Common myeloid progenitor, CD34-positive (primary cell): ENCODE results near the gene TIMM10B.

Source experiments
- CTCF ChIA-PET: fragments of 350-600 bp; sonication (Branson Sonifier 250); formaldehyde crosslinking; loops from one replicate; lab custom pipeline; 2021; ENCODE audit warnings: antibody characterized with exemption; lab: Charles Lee
- POLR2A ChIA-PET: fragments of 350-600 bp; sonication (Branson Sonifier 250); formaldehyde crosslinking; loops from one replicate; lab custom pipeline; 2021; ENCODE audit warnings: antibody characterized with exemption; lab: Charles Lee
- DNase-seq, 3 donors: peaks; one replicate each; pipeline versions ENCODE4 v3.0.0 to v3.0.0-alpha.2; 2013
- H3K27ac ChIP-seq, 2 experiments: 1 replicate in 1 of 2; 2 replicates in 1 of 2; pipeline ENCODE4 v1.7.0; 2013; ENCODE audit warnings: inconsistent platforms in 2 of 2, low read length in 2 of 2, mild to moderate bottlenecking in 2 of 2, low read depth in 1 of 2, moderate library complexity in 1 of 2; ENCODE audit not compliant: severe bottlenecking in 2 of 2, insufficient read depth in 1 of 2, poor library complexity in 1 of 2
- H3K27me3 ChIP-seq, 5 experiments: replicated peaks in 2 of 5; 1 replicate in 3 of 5; 2 replicates in 2 of 5; pipeline versions ENCODE4 v1.6.1 to v1.7.0; 2013; ENCODE audit warnings: low read length in 4 of 5, mild to moderate bottlenecking in 2 of 5, moderate library complexity in 2 of 5, inconsistent platforms in 1 of 5; ENCODE audit not compliant: insufficient read depth in 5 of 5, control insufficient read depth in 4 of 5
- H3K36me3 ChIP-seq, 4 experiments: 1 replicate in 2 of 4; 2 replicates in 2 of 4; pipeline versions ENCODE4 v1.6.1 to v1.7.0; 2013; ENCODE audit warnings: low read length in 3 of 4, control low read depth in 1 of 4, mild to moderate bottlenecking in 1 of 4; ENCODE audit not compliant: control insufficient read depth in 4 of 4, insufficient read depth in 4 of 4
- H3K4me1 ChIP-seq, 4 experiments: 1 replicate in 3 of 4; 2 replicates in 1 of 4; pipeline versions ENCODE4 v1.6.1 to v1.7.1; 2013; ENCODE audit warnings: low read length in 3 of 4, mild to moderate bottlenecking in 3 of 4, control low read depth in 1 of 4, inconsistent platforms in 1 of 4, moderate library complexity in 1 of 4; ENCODE audit not compliant: control insufficient read depth in 4 of 4, insufficient read depth in 4 of 4; ENCODE audit errors: control extremely low read depth in 1 of 4
- H3K4me3 ChIP-seq, 7 experiments: 1 replicate in 4 of 7; 2 replicates in 3 of 7; pipeline versions ENCODE4 v1.5.1 to v1.7.0; 2013; ENCODE audit warnings: mild to moderate bottlenecking in 7 of 7, low read length in 6 of 7, moderate library complexity in 6 of 7, inconsistent platforms in 2 of 7, low read depth in 2 of 7, control low read depth in 1 of 7; ENCODE audit not compliant: insufficient read depth in 4 of 7, control insufficient read depth in 1 of 7; ENCODE audit errors: extremely low read depth in 1 of 7
- H3K9me3 ChIP-seq, 5 experiments: 1 replicate in 4 of 5; 2 replicates in 1 of 5; pipeline versions ENCODE4 v1.6.1 to v1.7.1; 2013; ENCODE audit warnings: low read length in 4 of 5, mild to moderate bottlenecking in 2 of 5, inconsistent platforms in 1 of 5, low read depth in 1 of 5, moderate library complexity in 1 of 5; ENCODE audit not compliant: control insufficient read depth in 4 of 5, insufficient read depth in 2 of 5; ENCODE audit errors: control extremely low read depth in 1 of 5
- WGBS: methylation state at CpG from one replicate; pipeline ENCODE4 v1.1.5; 2013; ENCODE audit not compliant: insufficient coverage; 5-methylcytosine and 5-hydroxymethylcytosine counted together

The TIMM10B gene

GRCh38 chr11:6476571-6476970 lies 4.7 kb upstream of the TIMM10B start:
- ChIA-PET CTCF (interaction anchor here (0.8 to 4.5 kb wide), 3 partner anchors 31 to 98 kb away, joined by 3 to 24 read pairs (median 3); no protein-coding TSS in a partner anchor), POLR2A (no interaction called here)
- Histone ChIP-seq H3K4me3 (no peak overlapping the region), H3K27me3 (no peaks in the 10 kb centered on the region), H3K36me3 (peaks cover 5 to 32% (median 19%) of the 10 kb centered on the region in 4 experiments), H3K27ac (no peak overlapping the region), H3K9me3 (no peaks in the 10 kb centered on the region), H3K4me1 (peaks cover 0 to 29% (median 26%) of the 10 kb centered on the region in 4 experiments)
- 96% methylated on average over 4 of the region's 4 CpGs for WGBS
- DNase-seq, result no peak

GRCh38 chr11:6480299-6480914 lies 894 bp upstream of the TIMM10B start:
- WGBS, result 84% methylated on average over 9 of the region's 9 CpGs
- H3K9me3 ChIP-seq, result no peaks in the 10 kb centered on the region
- no peaks in the 10 kb centered on the region for H3K27me3 ChIP-seq
- H3K36me3 ChIP-seq, result peaks cover 16 to 57% (median 36%) of the 10 kb centered on the region in 4 experiments
- ChIA-PET POLR2A (no interaction called here), CTCF (no interaction called here)
- H3K4me1 ChIP-seq, result peaks cover 6 to 23% (median 21%) of the 10 kb centered on the region in 4 experiments
- no peak for DNase-seq
- peak overlapping the region; percentile 41 to 92 (median 78) for H3K4me3 ChIP-seq
- H3K27ac ChIP-seq, result peak overlapping the region; percentile 91 to 96

- ChIA-PET CTCF (interaction anchor here (0.8 to 5.1 kb wide), 13 partner anchors 8 to 223 kb away, joined by 3 to 19 read pairs (median 4); partner anchors contain the start of genes DNHD1 and HPX), POLR2A (interaction anchor here (1.3 to 1.5 kb wide), 3 partner anchors 13 to 130 kb away, joined by 4 to 6 read pairs (median 5); partner anchors contain the start of gene TAF10)
- Histone ChIP-seq H3K36me3 (peaks cover 17 to 67% (median 39%) of the 10 kb centered on the region in 4 experiments), H3K27me3 (no peaks in the 10 kb centered on the region), H3K9me3 (no peaks in the 10 kb centered on the region), H3K4me3 (peak overlapping the region; percentile 41 to 92 (median 78)), H3K27ac (peak overlapping the region; percentile 91 to 96), H3K4me1 (peaks cover 6 to 23% (median 21%) of the 10 kb centered on the region in 4 experiments)
- WGBS, result 12% methylated on average over 10 of the region's 13 CpGs
- no peak for DNase-seq
Measured at GRCh38 chr11:6481924-6482275, 599 bp downstream of the TIMM10B start.

- H3K27me3 ChIP-seq, result no peaks in the 10 kb centered on the region
- POLR2A ChIA-PET, result interaction anchor here (1.3 to 1.5 kb wide), 2 partner anchors 14 to 80 kb away, joined by 5 to 6 read pairs; no protein-coding TSS in a partner anchor
- H3K27ac ChIP-seq, result peak overlapping the region; percentile 91 to 96
- CTCF ChIA-PET, result interaction anchor here (1.0 to 5.1 kb wide), 11 partner anchors 8 to 222 kb away, joined by 3 to 19 read pairs (median 5); partner anchors contain the start of gene DNHD1
- WGBS, result 93% methylated on average over 3 of the region's 4 CpGs
- H3K36me3 ChIP-seq, result peaks cover 12 to 67% (median 37%) of the 10 kb centered on the region in 4 experiments
- peaks cover 6 to 23% (median 21%) of the 10 kb centered on the region in 4 experiments for H3K4me1 ChIP-seq
- no peaks in the 10 kb centered on the region for H3K9me3 ChIP-seq
- peak in 1 of 3 donors; percentile 33 for DNase-seq
- peak overlapping the region in 6 of 7 experiments; percentile 41 to 92 (median 78) for H3K4me3 ChIP-seq
Measured at GRCh38 chr11:6482441-6482840, 1.1 kb downstream of the TIMM10B start.

- POLR2A ChIA-PET, result interaction anchor here (0.5 to 0.6 kb wide), 2 partner anchors 215 to 722 kb away, joined by 3 read pairs; a partner anchor contains a TSS
- Histone ChIP-seq H3K27ac (peak overlapping the region in 1 of 2 experiments; percentile 96), H3K36me3 (peaks cover 11 to 66% (median 36%) of the 10 kb centered on the region in 4 experiments), H3K9me3 (no peaks in the 10 kb centered on the region), H3K27me3 (no peaks in the 10 kb centered on the region), H3K4me3 (no peak overlapping the region), H3K4me1 (peaks cover 6 to 23% (median 21%) of the 10 kb centered on the region in 4 experiments)
- 95% methylated on average over 5 of the region's 6 CpGs for WGBS
- CTCF ChIA-PET, result interaction anchor here (1.3 to 5.1 kb wide), 8 partner anchors 9 to 222 kb away, joined by 3 to 19 read pairs (median 4); partner anchors contain the start of gene DNHD1
- DNase-seq, result no peak
Measured at GRCh38 chr11:6483015-6483414, 1.7 kb downstream of the TIMM10B start.

GRCh38 chr11:6485661-6486060 lies 4.4 kb downstream of the TIMM10B start:
- Histone ChIP-seq H3K27me3 (no peaks in the 10 kb centered on the region), H3K4me3 (no peak overlapping the region), H3K36me3 (peaks cover 11 to 64% (median 40%) of the 10 kb centered on the region in 4 experiments), H3K27ac (no peak overlapping the region), H3K9me3 (no peaks in the 10 kb centered on the region), H3K4me1 (peaks cover 6 to 15% (median 15%) of the 10 kb centered on the region in 4 experiments)
- POLR2A ChIA-PET, result interaction anchor here (1.2 kb wide), 1 partner anchor 10 kb away, joined by 5 read pairs; no protein-coding TSS in a partner anchor
- CTCF ChIA-PET, result interaction anchor here (0.9 to 5.1 kb wide), 4 partner anchors 10 to 101 kb away, joined by 3 to 19 read pairs (median 8); partner anchors contain the start of gene DNHD1
- no peak for DNase-seq
- WGBS, result 92% methylated on average over 3 of the region's 3 CpGs
